ENCODE results near the gene MAP4K2. TPM values are rescaled to one million over a fixed set of nuclear protein-coding genes. Genes with fewer than 3 reads are reported as not detected.

MAP4K2 gene
- total RNA-seq, 1 donor from 2014 or later, result 7.5 TPM

GRCh38 chr11:64776875-64777274, 26.1 kb downstream of the MAP4K2 start:
- H3K4me1 ChIP-seq, result peaks cover 68% of the 10 kb centered on the region
- H3K4me3 ChIP-seq, result peak overlapping the region; percentile 82
- H3K27ac ChIP-seq (replicated peaks), result peak overlapping the region; percentile 99
- intact Hi-C loops (cut with micrococcal nuclease), result no loop called here
- H3K9me3 ChIP-seq (replicated peaks), result no peaks in the 10 kb centered on the region
- DNase-seq, result no peak
- H3K36me3 ChIP-seq, result peaks cover 52% of the 10 kb centered on the region
- no peaks in the 10 kb centered on the region for H3K27me3 ChIP-seq (ENCODE audit: low read depth)
- TF ChIP-seq CTCF (IDR thresholded peaks at IDR 0.05; ENCODE audit: borderline replicate concordance), result no peak

DNA sequence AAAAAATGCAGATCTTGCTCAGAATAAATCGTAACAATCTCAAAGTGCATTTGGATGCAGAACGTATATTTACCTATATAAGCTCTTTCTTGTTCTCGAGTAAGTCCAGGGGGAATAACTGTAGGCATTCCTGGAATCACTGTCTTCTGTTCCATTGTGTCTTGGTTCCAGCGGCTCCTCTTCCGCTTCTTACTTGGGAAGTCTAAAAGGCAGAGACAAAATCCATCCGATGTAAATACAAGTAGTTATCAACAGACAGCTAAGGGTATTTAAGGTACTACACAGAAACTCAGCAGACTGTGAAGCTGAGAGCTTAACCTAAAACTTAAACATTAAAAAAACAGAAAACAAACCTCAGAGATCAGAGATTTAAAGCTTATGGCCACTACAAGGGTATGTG, 26.6 kb downstream of the MAP4K2 start:
- Histone ChIP-seq H3K4me3 (peak overlapping the region; percentile 82), H3K27ac (replicated peaks) (peak overlapping the region; percentile 99), H3K27me3 (ENCODE audit: low read depth) (no peaks in the 10 kb centered on the region), H3K9me3 (replicated peaks) (no peaks in the 10 kb centered on the region), H3K36me3 (peaks cover 57% of the 10 kb centered on the region), H3K4me1 (peaks cover 73% of the 10 kb centered on the region)
- no peak for TF ChIP-seq CTCF (IDR thresholded peaks at IDR 0.05; ENCODE audit: borderline replicate concordance)
- intact Hi-C loops (cut with micrococcal nuclease), result no loop called here
- no peak for DNase-seq

DNA sequence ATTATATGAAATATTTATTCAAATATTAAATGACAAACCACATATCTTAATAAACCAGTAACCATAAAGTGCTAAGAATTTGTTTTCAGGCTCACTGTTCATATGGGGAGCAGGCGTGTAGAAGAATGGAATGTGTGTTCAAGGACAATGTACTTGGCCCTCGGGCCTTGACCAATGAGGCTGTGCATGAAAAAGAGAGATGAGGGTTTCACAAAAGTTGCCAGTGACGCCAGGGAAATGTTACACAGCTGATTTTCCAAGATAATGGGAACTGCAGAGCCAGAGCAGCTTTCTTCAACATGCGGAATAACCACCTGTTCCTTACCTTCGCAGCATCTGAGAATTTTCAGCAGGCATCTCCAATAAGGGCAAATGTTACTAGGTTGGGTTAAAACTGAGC, 28.9 kb downstream of the MAP4K2 start:
- H3K4me3 ChIP-seq, result no peak overlapping the region
- no peaks in the 10 kb centered on the region for H3K9me3 ChIP-seq (replicated peaks)
- H3K4me1 ChIP-seq, result peaks cover 72% of the 10 kb centered on the region
- DNase-seq, result no peak
- intact Hi-C loops (cut with micrococcal nuclease), result no loop called here
- no peaks in the 10 kb centered on the region for H3K27me3 ChIP-seq (ENCODE audit: low read depth)
- peaks cover 79% of the 10 kb centered on the region for H3K36me3 ChIP-seq
- no peak for TF ChIP-seq CTCF (IDR thresholded peaks at IDR 0.05; ENCODE audit: borderline replicate concordance)
- H3K27ac ChIP-seq (replicated peaks), result peak overlapping the region; percentile 42

DNA sequence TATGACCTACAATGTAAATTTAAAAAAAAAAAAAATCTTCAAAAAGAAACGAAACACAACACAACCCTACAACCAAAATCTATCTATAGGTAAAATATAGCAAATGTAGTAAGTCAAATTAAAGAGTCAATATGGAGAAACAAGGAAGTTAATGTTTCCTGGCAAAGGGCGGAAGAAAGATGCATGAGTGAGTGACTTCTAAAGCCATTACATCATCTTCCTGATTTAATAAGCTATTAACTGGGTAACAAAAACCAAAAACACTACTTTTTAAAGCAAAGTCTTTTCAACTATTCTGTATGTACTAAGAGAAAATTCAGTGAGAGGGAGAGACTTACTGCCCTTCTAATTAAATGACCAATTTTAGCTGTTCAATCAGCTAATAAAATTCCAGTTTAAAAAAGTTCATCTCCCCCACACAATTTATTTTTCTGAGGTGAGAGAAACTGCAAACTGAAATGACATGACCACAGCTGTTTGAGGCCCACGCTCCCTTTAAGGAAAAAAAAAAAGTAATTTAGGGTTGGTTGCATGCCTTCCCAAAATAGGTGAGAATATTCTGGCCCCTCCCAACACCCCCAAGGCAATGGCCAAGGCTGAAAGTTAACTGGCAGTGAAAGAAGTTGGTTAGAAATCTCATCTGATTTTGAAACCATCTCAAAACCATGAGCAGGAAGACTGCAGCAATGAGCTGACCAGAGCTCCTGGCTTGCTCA, 30.6 kb downstream of the MAP4K2 start:
- H3K27me3 ChIP-seq (ENCODE audit: low read depth), result no peaks in the 10 kb centered on the region
- peaks cover 83% of the 10 kb centered on the region for H3K4me1 ChIP-seq
- TF ChIP-seq CTCF (IDR thresholded peaks at IDR 0.05; ENCODE audit: borderline replicate concordance), result no peak
- no peak overlapping the region for H3K4me3 ChIP-seq
- H3K9me3 ChIP-seq (replicated peaks), result no peaks in the 10 kb centered on the region
- H3K27ac ChIP-seq (replicated peaks), result peak overlapping the region; percentile 20
- intact Hi-C loops (cut with micrococcal nuclease), result no loop called here
- H3K36me3 ChIP-seq, result peaks cover 96% of the 10 kb centered on the region
- no peak for DNase-seq

DNA sequence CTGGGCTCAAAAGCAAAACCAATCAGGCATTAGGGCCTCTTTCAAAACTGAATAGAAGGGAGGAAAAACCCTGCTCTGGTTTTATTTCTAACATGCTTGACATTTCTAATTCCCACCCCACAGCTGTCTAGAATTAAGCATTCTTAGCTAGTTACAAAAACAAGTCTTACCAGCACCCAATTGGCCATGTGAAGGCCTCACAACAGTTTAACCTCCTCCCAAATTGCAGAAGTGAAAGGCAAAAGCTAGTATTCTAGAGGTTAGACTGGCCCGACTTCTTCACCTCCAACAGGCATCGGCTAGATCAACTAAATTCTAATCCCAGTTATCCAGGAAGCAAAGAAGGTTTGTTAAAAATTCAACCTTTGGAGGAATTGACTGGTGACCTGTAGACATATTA, 31.2 kb downstream of the MAP4K2 start:
- H3K9me3 ChIP-seq (replicated peaks), result no peaks in the 10 kb centered on the region
- peak overlapping the region; percentile 20 for H3K27ac ChIP-seq (replicated peaks)
- DNase-seq, result no peak
- intact Hi-C loops (cut with micrococcal nuclease), result no loop called here
- no peak for TF ChIP-seq CTCF (IDR thresholded peaks at IDR 0.05; ENCODE audit: borderline replicate concordance)
- H3K36me3 ChIP-seq, result peaks cover 100% of the 10 kb centered on the region
- H3K4me3 ChIP-seq, result no peak overlapping the region
- H3K4me1 ChIP-seq, result peaks cover 83% of the 10 kb centered on the region
- no peaks in the 10 kb centered on the region for H3K27me3 ChIP-seq (ENCODE audit: low read depth)

Measured in left ventricle myocardium inferior (tissue), 1 donor.